Raji (cell line): Measurements from ENCODE around the gene MAFB.

Experiments
- POLR2A ChIP-seq: IDR thresholded peaks from 2 replicates; pipeline ENCODE4 v1.6.1; 2011; ENCODE audit warnings: low read depth, low read length, control low read depth; ENCODE audit not compliant: insufficient read depth

MAFB gene

GRCh38 chr20:40659567-40659966 is 29.5 kb downstream of the MAFB start:
- TF ChIP-seq POLR2A: no peak

- TF ChIP-seq POLR2A: no peak
Measured at GRCh38 chr20:40658509-40658908, 30.5 kb downstream of the MAFB start.

- no peak for TF ChIP-seq POLR2A
Measured at GRCh38 chr20:40657526-40657925, 31.5 kb downstream of the MAFB start.

GRCh38 chr20:40655451-40655850 is 33.6 kb downstream of the MAFB start:
- no peak for TF ChIP-seq POLR2A

GRCh38 chr20:40654876-40655275 is 34.2 kb downstream of the MAFB start:
- no peak for TF ChIP-seq POLR2A

GRCh38 chr20:40652441-40652987 is 36.5 kb downstream of the MAFB start:
- TF ChIP-seq POLR2A: no peak

- no peak for TF ChIP-seq POLR2A
Measured at GRCh38 chr20:40651151-40651550, 37.9 kb downstream of the MAFB start.

GRCh38 chr20:40650707-40651106 is 38.3 kb downstream of the MAFB start:
- no peak for TF ChIP-seq POLR2A

- TF ChIP-seq POLR2A: no peak
Measured at GRCh38 chr20:40648210-40649072, 40.6 kb downstream of the MAFB start.

GRCh38 chr20:40646813-40647212 is 42.2 kb downstream of the MAFB start:
- TF ChIP-seq POLR2A: no peak

GRCh38 chr20:40646361-40646760 is 42.7 kb downstream of the MAFB start:
- no peak for TF ChIP-seq POLR2A

GRCh38 chr20:40644863-40645262 is 44.2 kb downstream of the MAFB start:
- no peak for TF ChIP-seq POLR2A

GRCh38 chr20:40643891-40644290 is 45.1 kb downstream of the MAFB start:
- TF ChIP-seq POLR2A: no peak

- no peak for TF ChIP-seq POLR2A
Measured at GRCh38 chr20:40641809-40642208, 47.2 kb downstream of the MAFB start.

GRCh38 chr20:40641202-40641601 is 47.8 kb downstream of the MAFB start:
- TF ChIP-seq POLR2A: no peak

- no peak for TF ChIP-seq POLR2A
Measured at GRCh38 chr20:40640667-40641066, 48.4 kb downstream of the MAFB start.

- no peak for TF ChIP-seq POLR2A
Measured at GRCh38 chr20:40639676-40640355, 49.2 kb downstream of the MAFB start.

- TF ChIP-seq POLR2A: no peak
Measured at GRCh38 chr20:40639132-40639531, 49.9 kb downstream of the MAFB start.
